Epidermal melanocyte (primary cell): ENCODE measurements around the gene ACSL3.
"Not testable (repeated sequence)": the region's sequence is repeated elsewhere in the genome, so short reads cannot be mapped to it uniquely, and the experiment has no call there.

ENCODE experiments used
- DNase-seq: peaks from one replicate; pipeline ENCODE4 v3.0.0; 2011; ENCODE audit warnings: low spot score; ENCODE audit not compliant: insufficient read length

The ACSL3 gene

DNA sequence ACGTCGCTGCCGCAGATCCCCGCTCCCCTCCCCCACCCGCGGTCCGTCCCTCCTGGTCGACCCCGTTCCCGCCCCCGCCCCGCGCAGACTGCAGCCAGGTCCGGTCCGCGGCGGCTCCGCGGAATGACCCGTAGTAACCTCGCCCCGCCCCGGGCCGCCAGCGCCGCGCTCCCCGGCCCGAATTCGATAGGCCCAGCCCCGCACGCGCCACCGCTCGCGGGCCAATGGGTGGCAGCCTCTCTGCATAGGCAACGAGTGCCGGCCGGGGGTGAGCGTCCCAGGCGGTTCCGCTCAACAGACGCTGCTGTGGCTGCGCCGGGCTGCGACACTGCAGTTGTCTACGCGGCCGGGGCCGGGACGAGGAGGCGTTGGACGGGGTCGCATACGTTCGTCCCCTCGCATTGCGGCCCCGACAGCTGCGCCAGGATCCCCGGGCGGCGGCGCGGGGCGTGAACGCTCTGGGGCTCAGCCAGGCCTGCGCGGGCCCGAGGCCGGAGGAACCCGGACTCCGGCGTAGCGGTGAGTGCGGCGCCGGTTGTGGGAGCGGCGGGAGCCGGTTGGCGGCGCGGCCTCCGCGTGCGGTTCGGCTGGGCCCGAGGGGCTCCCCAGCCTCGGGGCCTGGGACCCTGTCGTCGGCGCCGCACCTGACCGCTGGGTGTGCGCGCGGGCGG, at the start of gene ACSL3:
Gene ACSL3 (plus strand): TSS at position 297 of the 671 bp plus-strand sequence. CDS start 47,737 bp downstream, outside the sequence.
- peak; percentile 84 for DNase-seq

DNA sequence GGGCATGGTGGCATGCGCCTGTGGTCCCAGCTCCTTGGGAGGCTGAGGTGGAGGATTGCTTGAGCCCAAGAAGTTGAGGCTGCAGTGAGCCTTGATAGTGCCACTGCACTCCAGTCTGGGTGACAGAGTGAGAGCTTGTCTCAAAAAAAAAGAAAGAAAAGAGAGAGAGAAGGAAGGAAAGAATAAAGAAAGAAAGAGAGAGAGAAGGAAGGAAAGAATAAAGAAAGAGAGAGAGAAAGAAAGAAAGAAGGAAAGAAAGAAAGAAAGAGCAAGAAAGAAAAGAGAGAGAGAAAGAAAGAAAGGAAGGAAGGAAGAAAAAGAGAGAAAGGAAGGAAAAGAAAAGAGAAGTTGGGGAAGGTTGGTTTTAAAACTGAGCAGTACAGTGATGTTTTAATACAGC, 49.0 kb upstream of the ACSL3 start:
- DNase-seq = no peak

DNA sequence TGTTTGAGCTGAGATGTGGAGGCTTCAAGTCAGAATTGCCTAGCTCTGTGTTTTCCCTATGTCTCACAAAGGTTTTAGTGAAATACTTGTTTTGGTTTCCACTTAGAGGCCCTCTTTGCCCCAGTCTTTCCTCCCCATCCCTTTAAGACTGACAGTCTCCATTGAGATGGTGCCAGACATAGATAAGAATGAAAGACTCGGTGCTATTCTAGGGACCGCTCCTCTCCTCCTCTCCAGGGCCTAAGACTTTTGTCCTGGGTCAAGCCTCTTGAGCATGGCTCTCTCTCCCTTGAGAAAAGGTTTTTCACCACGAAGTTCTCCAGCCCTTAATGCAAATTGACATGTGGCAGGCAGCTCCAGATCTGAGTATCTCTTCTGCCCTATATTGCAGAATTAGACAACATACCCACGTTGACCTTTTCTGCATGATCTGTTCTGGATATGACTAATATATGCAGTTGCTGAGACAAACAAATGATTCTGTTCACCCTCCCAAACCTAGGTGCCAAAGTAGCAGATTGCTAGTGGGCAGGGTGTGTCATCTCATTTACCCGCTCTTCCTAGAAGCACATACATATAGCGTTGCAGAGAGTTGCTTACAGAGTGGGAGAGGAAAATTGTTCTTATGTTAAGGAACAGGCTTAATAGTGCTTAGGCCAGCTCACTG, 47.5 kb upstream of the ACSL3 start:
- no peak for DNase-seq

DNA sequence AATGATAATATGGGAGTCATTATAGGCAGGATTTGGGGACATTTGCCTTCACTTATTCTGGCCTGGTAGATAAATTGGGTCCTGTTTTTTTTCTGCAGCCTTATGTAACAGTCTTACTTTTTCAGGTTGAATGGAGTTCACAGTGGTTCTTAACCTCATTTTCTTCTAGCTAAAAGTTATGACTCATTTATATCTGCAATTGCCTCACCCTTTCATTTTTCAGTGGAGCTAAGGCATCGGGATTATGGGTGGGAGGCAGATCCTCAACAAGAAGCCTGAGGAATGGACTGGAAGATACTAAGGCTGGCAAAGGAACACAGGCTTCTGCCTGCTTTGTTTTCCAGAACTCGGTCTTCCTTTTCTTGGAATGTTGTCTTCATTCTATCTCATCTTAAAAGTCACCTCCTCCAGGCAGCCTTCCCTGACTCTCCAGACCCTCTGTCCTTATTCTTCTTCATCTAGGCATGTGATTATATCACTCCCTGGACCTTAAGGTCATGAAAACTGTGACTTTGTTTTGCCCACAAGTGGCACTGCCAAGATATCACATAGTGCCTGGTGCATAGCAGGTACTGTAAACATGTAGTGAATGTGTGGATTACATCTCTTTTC, 41.0 kb upstream of the ACSL3 start:
- DNase-seq = no peak

DNA sequence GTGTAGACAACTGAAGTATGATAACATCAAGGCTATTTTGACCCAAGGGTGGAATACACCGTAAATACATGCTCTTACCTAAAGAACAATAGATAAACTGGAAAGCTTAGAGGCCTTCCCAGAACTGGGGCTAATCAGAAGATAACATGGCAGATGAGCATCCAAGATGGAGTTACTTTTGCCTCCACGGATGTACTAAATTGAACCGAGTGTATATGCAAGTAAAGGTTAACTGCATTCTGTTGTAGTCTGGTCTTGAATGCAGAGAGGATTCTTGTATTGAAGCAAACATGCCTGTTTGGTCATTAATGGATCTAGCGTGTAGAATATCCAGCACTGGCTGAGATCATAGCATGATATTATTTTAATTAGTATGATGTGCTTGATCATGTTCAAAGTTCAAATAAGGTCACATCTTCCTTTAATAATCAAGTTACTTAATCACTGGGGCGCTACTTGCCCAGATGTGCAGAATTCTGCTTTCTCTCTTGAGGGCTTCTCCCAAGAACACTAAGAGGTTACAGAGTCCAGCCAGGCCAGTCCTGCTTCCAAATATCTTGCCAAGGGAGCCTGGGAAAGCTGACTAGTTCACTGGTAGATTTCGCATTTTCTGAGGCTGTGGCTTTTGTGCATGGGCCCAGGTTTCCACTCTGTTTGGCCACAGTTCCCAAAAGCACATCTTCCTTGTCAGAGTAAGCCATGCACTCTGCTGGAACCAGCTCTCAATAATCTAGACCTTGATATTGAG, 37.5 kb upstream of the ACSL3 start:
- no peak for DNase-seq

DNA sequence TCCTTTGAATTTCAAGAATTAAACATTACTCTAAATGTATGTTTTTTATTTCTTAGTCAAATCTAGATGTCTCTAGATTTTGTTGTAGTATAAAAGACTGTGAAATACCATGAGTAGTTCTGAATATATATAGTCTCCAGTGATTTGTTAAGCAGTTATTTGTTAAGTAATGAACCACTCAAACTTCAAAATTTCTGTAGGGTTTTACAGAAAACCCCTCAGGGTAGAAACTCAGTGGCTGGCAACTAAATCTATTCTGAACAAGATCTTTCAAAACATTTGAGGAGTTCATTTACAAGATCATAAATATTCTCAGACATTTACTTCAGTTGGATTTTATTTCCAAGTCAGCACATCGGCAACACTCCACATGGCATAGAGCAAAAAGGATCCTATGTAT, 35.8 kb upstream of the ACSL3 start:
- no peak for DNase-seq

DNA sequence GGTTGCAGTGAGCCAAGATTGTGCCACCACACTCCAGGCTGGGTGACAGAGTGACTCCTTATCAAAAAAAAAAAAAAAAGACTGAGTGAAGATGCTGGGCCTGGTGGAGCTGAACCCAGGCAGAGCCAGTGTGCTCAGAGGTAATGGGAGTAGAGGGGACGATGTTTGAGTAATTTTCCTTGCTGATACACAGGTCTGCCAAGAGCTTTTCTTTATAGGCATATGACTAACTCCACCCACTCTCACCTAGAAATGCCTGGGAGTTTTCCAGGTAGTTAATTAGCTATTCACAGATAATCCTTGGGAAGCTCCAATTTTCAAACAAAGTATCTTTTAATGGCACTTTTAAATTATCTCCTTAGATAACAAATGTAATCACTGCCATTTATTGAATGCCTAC, 33.4 kb upstream of the ACSL3 start:
- DNase-seq = no peak

DNA sequence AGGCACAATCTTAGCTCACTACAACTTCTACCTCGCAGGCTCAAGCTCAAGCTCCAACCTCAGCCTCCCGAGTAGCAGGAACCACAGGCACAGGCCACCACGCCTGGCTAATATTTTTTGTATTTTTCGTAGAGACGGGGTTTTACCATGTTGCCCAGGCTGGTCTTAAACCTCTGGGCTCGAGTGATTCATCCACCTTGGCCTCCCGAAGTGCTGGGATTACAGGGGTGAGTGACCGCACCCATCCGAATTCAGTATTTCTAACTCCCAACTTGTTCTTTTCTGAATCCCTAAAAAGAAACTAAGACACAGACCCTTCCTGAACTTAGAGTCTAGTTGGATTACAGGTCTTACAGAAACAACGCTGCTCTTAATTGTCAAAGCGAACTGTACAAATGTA, 32.3 kb upstream of the ACSL3 start:
- DNase-seq = no peak

DNA sequence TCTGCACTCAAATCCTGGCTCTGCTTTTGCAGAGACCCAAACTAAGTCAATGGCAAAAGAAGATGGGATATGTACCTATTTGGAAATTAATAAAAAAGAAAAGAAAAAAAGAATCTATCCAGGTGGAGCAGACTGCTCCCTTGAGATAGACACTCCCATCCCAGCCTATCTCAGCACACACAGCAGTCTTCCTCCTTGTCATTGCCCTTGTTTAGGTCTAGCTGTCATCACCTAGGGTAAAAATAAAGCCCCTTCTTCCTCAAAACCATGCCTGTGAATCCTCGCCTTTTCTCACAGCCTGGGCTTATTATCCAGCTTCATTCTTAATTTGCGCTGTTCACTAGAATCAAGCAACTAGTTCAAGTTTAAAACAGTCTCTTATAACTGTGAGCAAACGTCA, 30.7 kb upstream of the ACSL3 start:
- DNase-seq = no peak

DNA sequence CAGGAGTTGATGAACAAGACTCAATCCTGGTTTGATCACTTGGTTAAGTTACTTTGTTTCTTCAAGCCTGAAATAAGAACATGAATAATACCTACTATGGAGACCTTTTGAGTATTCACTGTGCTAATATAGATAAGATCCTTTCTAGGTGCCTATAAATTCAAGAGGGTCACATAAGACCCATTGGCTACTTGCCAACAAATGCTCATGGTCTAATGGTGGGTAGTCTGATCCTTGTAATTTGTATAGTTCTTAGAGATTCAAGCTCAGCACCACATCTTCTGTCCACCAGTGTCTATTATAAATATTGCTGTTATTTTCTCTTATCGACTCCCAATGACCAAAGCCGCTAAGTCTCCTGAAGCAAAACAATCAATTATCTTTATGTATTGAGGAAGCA, 27.4 kb upstream of the ACSL3 start:
- no peak for DNase-seq

DNA sequence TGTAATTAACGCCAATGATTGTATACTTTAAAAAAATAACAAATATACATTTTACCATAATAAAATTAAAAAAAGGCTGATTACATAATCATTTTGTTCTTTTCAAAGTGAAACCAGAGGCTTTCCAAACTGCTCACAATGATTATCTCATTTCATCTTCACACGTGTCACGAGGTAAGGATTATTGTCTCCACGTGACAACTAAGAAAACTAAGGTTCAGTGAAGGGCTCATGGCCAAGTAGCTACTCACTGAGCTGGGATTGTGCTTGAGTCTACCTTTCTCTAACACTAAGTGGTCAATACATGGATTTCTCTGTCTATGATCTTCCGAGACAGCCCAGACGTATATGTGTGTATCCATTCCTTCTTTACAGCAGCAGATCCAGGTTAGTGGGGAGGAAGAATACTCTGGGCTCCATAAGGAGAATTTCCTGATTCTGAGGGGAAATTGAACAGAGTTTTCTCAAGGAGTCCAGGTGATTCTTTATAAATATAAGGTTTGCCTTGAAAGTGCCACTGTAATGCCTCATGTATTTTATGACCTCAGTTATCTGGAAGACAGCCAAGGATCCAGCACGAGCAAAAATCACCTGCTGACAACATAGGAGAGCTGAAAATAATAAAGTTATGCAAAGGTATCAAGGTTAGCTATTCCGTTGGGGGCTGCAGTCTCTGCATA, 25.6 kb upstream of the ACSL3 start:
- DNase-seq = no peak

DNA sequence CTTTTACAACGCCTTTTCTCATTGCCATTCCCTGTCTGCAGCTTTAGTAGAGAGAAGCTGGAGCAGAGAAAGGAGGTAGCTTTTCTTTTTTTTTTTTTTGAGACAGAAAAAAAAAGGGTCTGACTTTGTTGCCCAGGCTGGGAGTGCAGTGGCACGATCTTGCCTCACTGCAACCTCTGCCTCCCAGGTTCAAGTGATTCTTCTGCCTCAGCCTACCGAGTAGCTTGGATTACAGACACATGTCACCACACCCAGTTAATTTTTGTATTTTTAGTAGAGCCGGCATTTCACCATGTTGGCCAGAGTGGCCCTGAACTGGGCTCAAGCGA, 25.0 kb upstream of the ACSL3 start:
- DNase-seq = no peak

DNA sequence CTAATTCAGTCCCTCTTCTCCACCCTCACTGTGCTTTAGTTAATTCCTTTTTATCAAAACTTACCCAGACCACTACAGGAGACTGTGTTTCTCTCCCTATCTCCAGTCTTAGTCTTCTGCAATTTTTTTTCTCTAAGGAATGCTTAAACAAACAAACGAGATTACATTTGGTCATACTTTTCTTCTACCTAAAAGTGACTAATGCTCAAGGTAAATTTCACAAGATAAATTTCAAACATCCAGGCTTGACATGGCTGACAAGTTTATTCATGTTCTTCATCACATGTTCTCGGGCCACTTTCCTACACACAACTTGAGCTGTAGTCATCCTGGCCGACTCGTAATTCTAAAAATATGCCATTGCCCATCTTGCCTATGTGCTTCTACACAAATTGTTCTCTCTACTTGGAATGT, 23.2 kb upstream of the ACSL3 start:
- no peak for DNase-seq

DNA sequence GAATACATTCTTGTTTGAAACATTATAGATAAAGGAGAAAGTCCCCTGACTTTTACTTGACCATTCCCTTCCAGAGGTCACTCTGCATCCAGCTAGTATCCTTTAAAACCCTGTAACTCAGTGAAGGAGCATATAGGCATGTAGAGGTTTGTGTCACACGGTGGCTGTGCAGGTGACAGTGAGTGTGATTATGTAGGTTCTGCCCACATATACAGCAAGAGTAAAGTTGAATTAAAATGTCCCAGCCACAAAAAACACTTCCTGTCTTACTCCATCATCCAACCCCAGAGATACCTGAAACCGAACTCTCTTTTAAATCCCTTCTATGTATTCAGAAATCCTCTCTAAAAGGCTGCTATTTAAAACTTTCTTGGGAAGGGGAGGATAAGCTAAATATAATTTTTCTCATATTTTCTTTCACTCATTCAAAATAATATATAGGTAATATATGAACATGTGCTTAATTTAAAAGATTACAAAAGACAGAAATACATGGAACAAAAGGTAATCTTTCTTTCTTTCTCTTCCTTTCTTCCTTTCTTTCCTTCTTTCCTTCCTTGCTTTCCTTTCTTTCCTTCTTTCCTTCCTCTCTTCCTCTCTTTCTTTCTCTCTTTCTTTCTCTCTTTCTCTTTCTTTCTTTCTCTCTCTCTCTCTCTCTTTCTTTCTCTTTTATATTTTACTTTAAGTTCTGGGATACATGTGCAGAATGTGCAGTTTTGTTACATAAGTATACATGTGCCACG, 20.6 kb upstream of the ACSL3 start:
- DNase-seq = no peak

DNA sequence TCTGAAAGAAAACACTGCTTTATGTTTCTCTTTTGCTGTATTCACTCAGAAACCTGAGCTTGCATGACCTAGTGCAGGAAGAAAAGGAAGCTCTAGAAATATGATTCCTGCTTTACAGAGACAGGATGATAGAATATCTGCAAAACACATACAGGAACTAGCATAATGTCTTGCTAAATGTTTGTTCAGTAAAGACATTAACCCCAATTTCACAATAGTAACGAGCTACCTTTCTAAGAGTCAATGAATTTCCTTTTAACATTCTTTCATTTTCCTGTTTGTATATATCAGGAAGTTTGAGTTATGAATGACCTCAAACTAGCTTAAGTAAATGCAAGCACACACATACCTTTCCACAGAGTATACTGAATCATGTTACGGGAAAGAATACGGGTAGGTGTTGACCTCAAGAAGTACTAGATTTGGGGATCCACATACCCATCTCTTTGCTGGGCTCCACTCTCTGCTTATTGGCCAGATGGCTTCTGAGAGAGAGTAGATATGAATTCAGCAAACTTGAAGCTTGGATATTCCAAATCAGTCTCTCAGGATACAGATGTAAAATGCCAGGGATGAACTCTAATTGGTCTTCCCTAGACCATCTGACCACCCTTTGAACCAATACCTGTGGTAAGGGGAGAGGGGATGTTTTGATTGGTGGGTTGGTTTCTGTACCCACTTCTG, 18.2 kb upstream of the ACSL3 start:
- DNase-seq = no peak

DNA sequence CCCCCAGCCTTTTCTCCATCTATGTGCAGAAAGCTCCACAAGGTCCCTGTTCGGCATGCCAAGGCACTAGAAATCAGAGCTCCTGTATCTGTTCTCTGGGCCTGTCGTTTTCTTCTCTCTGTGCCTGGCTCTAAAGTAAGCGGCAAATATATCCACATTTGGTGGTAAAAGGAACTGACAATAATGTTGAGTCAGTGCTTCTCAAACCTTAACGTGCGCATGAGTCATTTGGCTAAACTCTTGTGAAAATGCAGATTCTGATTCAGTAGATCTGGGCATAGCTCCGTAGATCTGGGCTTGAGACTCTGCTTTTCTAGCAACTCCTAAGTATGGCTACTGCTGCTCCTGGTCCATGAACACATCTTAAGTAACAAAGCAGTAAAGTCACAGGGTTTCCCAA, 16.5 kb upstream of the ACSL3 start:
- DNase-seq = no peak

DNA sequence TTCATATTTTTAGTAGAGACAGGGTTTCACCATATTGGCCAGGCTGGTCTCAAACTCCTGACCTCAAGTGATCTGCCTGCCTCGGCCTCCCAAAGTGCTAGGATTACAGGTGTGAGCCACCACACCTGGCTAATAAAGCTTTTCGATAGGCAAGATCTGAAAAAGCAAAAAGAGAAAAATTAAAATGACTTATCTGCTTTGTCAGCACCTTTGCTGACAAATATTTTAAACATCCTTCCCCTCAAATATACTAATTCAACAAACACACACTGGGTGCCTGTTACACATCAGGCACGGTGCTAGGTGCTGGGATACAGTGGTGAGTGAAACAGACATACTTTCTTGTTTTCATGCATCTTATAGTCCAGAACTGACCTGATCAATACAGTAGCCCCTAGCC, 15.5 kb upstream of the ACSL3 start:
- not testable (repeated sequence) for DNase-seq

DNA sequence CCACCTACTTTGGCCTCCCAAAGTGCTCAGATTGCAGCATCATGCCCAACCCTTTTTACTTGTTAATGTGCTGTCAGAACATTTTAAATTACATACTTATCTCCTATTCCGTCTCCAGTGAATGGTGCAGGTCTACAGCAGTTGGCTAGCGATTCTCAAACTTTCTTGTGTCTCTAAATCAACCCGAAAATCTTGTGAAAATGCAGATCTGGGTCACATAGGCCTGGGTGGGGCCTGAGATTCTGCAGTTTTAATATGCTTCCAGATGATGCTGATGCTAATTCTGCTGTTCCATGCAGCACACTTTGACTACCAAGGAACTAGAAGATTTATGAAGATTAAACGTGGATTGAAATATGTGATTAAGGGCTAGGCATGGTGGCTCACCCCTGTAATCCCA, 14.8 kb upstream of the ACSL3 start:
- no peak for DNase-seq

DNA sequence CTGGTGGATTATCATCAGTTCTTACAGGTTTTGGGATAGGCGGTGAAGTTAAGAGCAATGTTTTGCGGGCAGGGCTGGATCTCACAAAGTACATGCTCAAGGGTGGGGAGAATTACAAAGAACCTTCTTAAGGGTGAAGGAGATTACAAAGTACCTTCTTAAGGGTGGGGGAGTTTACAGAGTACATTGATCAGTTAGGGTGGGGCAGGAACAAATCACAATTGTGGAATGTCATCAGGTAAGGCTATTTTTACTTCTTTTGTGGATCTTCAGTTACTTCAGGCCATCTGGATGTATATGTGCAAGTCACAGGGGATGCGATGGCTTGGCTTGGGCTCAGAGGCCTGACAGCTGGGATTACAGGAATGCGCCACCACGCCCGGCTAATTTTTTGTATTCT, 12.8 kb upstream of the ACSL3 start:
- not testable (repeated sequence) for DNase-seq

DNA sequence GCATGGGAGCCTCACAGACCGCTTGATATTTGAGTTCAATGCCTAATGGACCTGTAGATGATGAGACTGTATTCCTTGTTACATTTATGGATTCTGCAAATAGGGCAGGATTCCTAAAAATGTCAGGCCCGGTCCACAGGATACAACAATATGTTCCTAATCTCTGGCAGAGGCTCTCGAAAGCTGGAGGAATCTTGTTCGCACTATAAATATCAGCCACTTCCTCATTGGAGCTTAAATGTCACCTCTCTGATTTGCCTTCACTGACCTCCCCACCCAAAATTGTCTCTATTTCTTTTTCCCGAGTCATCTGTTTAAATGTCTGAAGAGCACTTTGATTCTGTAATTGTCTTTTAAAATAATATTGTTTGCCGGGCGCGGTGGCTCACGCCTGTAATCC, 12.0 kb upstream of the ACSL3 start:
- no peak for DNase-seq
